CD1c-positive myeloid dendritic cell (primary cell): ENCODE measurements around the gene CEP63.

Experiments used
- DNase-seq: peaks from one replicate; pipeline ENCODE4 v3.0.0-alpha.2; 2016; ENCODE audit errors: extremely low spot score

The CEP63 gene

DNA sequence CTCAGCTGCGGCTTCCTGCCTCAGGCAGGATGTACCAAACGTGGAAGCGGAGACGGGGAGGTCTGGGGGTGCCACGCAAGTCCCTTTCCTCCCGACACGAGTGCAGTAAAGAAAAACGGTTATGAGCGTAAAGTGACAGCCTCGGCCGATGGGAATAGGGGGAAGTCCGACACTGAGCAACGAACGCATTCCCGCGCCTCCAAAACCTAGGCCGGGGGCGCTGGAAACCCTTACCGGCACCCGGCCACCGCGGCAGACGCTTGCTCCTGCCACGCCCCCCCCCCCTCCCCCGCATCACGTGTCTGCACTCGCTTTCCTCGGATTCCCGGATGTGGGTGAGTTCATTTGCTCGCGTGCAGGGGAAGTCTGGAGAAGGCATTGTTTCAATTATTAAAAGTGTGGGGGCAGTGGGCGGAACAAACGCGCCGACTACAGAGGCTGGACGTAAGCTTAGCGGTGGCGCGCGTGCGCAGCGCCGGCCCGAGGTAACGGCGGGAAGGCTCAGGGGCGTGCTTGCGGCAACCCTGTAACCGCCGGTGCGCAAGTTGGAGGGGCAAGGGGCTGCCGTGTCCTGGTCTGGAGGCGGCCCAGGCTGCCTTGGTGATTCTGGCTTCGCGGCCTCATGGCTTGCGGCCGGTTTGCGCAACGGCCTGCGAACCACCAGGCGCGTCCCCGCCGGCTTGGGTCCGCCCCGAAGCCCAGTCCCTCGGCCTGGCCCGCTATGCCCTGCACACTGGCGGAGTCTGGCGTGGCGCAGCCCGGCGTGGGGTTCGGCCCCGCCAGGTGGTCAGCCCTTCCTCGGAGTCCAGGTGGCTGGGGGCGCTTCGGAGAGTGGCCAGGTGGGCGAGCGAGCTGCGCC lies at the start of gene CEP63, which contains the start of gene ANAPC13:
Gene CEP63 (plus strand): TSS at position 340 of the 859 bp plus-strand sequence. CDS start 9,264 bp downstream, outside the sequence.
Gene ANAPC13 (minus strand): TSS at position 268 of the 859 bp plus-strand sequence. CDS start 3,081 bp downstream, outside the sequence.
- DNase-seq, result peak; percentile 98

DNA sequence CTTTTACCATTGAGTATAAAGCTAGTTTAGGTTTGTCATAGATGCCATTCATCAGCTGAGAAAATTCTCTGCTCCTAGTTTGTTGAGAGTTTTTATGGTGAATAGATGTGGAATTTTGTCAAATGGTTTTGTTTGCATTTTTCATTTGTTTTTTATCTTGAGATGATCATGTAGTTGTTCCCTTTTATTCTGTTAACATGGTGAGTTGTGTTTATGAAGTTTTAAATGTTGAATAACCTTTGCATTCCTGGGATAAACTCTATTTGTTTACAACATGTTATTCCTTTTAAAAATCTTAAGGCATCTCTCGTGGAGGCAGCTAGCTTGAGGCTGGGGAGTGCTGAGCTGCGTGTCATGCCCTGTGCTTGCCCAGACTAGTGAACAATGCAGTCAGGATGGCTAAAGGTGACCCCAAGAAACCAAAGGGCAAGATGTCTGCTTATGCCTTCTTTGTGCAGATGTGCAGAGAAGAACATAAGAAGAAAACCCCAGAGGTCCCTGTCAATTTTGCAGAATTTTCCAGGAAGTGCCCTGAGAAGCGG lies 48.6 kb upstream of the CEP63 start:
- no peak for DNase-seq

DNA sequence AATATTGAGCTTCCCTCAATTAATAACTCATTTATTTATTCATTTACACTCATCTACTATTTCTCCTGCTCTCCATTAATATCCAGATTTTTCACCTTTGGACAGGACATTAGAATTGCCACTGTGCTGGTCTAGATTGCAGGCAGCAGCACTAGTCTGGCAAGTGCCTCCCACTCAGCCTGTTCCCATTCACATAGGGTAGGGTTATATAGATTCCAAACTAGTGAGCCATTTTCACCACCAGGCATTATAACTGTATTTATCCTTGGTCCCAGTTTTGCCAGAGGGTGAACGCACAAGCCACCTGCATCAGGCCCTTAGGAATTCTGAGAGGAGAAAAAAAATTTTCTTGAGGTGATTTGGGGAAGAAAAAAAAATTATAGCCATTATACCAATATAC lies 44.5 kb upstream of the CEP63 start:
- no peak for DNase-seq

DNA sequence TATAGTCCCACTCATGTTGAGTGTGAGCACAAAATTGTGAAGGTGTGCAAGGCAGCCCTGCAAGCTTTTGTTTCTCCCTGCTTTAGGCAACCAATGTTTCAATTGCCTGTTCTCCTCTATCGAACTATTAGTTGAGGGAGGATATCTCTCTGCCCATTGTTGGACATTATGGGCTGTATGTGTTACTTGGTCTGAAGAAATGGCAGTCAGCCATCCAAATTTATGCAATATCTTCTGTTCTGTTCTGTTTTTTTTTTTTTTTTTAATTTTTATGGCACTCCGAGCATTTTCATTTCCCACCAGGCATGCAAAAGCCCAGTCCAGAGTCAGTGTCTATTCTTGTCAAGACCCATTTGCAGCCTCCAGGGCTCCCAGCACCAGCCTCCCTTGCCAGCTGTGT lies 44.0 kb upstream of the CEP63 start:
- DNase-seq, result no peak

DNA sequence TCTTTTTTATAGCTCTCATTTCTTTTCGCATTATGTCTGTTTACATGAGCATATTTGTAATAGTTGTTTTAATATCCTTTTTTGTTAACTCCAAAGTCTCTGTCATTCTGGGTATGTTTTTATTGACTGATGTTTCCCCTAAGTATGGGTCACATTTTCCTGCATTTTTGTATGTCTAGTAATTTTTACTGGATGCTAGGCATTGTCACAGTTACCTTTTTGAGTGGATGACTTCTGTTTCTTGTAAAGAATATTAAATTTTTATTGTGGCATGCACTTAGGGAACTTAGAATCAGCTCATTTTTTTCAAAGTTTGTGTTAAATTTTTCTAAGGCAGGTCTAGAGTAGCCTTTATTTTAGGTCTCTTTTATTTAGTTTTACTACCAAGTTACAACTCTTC lies 40.8 kb upstream of the CEP63 start:
- DNase-seq, result no peak

DNA sequence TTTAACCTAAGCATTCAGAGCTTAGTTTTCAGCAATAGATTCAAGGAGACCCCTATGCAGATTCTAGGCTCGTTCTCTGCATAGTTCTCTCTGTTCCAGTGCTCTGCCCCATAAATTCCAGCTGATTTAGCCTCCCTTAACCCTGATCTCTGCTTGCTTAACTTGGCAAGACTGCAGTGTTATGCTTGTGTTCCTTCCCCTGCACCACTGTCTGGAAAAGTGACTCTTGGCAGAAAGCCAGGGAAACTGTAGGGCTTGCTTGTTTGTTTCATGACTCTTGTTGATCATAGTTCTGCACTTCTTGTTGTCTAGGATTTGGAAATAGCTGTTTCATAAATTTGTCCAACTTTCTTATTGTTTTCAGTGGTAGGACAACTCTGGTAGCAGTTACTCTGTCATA lies 40.2 kb upstream of the CEP63 start:
- peak; percentile 18 for DNase-seq

DNA sequence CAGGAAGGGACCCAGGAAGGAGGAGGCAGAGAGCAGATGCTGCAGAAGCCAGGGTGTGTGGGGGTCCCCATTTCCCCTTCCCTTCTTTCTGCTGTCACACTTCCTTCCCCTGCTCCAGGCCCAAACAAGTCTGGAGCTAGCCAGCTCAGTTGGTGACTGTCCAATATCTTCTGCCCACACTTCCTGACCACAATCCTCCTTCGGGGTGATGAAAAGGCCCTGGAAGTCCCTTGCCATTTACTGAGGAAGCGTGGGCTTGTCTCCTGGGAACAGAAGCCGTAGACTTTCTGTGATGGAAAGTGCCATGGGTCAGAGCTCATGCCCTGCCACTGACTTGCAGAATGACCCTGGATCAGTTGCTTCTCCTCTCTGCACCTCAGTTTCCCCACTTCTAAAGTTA lies 39.1 kb upstream of the CEP63 start:
- DNase-seq, result peak; percentile 46

DNA sequence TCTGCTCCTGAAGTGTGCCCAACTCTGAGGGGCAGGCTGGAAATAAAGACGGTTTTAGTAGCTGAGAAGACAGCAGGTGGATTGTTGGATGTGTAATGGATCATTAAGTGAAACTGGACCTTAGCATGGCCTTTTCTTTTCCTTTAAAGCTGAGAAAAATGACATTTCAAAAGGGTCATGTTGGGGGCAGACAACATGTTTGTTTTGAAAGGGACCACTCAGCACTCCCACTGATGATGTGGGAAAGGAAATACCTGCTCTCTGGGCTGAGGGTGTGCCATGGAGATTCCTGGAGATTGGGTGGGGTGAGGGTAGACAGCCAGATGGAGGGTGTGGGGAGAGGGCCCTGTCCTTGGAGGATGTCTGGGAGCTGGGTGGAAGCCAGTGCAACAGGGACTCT lies 38.5 kb upstream of the CEP63 start:
- no peak for DNase-seq

DNA sequence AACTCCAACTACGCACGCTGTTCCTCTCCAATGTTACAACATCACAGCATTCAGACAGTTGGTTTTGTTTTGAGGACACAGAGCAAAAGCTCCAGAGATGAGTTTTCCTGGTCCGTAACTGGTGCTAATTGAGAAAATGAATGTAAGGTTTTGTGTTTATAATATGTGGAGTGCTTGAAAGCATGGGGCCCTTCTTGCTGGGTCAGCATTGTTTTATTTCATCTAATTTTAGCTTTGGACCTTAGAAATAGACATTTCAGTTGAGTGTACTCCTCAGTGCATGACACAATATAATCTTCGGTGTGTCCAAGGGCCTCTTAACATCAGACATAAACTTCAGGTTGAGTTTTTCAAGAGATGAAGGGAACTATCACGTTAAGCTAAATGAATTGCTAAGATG lies 37.2 kb upstream of the CEP63 start:
- no peak for DNase-seq

DNA sequence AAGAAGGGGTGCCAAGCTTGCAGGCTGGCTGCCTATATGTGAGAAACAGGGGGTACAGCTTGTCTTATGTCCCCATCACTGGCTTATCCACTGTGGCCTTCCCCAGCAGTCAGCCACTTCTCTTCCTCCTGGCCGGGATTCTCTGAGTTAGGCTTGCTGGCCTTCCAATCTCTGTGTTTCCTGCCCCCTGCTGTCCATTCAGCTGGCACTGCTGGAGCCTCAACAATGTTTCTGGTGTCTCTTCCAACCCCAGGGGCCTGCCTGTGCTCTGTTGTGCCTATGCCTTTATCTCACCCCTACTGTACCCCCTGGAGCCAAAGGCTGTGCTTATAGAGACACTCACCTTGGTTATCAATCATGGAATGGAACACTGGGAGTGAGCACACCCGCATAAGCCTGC lies 36.6 kb upstream of the CEP63 start:
- no peak for DNase-seq

DNA sequence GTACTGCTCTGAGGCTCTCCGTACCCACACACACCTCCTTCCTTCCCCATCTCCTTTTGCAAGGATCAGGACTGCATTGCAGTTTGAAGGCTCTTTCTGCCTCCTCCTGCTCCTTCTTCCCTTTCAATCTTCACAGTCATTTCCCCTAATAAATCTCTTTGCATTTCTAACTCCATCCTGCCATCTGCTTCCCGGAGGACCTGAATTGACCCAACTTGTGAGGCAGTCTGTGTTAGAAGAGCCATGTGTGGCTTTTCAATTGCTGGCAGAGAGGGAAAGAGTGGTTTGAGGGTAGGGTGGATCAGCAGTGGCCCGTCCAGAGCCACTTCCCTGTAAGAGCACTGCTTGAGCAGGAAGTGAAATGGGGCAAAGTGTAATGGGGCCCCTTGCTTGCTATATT lies 35.9 kb upstream of the CEP63 start:
- DNase-seq, result no peak

DNA sequence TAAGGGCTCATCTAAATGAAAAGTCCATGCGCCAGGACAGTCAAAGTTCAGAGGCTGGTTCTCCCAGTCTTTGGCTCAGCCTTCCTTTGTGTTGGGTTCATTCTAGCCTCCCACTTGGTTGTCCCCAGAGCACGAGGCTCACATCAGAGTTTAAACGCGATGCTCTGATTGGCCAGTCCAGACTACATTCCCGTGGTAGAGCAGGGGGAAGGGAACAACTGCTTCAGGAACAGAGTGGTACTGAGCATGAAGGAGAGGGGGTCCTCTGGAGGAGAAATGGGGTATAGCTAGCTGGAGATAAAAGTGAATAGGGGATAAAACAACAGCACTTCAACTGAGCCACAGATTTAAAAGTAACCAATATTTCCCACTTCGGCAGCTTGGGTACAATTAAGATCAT lies 32.2 kb upstream of the CEP63 start:
- DNase-seq, result no peak

DNA sequence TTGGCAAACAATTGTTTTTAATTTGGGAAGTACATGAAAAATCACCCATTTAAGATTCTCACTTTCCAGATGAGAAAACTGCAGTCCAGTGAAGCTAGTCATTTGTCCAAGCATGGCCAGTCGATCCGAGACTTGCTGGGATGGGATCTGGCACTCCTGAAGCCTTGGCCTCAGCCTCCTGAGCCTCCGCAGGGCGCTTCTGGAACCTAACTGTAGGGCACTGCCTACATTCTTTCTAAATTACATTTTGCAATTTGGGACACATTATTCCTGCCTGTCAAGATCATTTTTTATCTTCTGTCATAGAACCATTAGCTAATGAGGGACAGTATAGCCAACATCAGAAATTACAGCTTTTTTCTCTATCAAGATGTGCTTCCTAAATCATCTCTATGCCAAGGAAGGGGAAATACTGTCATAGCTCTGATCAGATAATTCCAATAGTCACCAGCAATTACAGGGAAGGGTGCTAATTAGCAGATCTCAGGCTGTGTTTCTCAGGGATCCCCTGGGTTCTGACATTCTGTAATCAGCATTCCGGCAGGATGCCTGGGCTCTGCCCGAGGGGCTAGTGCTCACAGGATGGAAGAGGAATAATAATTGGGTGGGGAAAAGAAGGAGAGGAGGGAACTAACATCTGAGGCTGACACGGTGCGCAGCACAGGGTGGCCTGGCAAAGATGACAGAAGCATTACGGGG lies 28.3 kb upstream of the CEP63 start:
- no peak for DNase-seq

DNA sequence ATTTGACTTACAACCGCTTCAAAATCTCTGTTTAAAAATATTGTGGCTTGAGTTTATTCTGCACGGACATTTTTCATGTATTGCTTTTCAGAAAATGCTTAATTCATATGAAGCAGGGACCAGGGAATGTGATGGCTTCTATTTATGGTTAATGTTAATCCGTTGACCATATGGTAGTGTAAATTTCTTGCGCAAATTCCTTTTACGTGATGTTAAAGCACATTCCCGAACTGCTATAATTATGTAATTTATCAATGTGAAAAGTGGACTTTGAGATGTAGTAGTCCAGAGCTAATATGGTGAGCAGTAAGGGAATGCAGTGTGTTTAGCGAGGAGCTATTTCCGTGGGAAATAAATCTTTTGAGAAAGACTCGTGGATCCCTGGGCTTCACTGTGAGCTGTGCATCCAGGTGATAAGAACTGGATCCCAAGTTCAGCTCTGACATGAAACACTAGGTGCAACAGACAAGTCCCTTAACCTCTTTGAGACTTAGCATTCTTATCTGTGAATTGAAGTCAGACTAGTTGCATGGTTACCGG lies 27.4 kb upstream of the CEP63 start:
- no peak for DNase-seq

DNA sequence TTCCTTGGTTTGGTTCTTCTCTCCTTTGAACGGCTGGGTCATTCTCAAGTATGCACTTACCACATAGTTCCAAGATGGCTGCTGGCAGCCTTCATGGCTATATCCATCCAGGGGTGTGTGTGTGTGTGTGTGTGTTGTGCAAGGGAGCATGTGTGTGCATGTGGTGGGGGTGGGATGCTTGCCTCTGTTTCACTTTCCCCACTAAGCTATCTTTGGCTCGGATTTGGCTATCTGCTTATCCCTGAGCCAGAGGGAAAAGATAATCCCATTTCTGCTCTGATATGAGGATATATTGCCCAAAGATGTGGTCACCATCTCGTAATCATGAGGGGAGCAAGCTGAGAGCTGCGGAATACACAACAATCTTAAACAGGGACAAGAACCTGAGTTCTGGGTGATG lies 26.3 kb upstream of the CEP63 start:
- DNase-seq, result no peak

DNA sequence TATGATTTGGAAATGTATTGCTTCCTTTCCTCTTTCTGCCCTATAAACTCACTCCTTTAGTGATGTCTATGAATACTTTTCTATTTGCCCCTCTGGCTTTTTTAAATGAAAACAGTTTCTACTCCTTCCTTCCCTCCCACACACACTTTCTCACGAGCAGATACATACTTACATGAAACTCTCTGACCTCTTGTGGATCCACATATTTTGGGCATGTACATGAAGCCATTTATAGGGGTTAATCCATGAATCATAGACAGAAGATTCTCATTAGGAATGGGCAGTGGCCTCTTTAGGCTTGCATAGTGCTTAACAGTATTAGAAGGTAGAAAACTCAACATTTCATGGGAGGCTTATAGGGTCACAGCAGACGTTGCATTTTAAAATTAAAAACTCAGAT lies 24.9 kb upstream of the CEP63 start:
- DNase-seq, result no peak

DNA sequence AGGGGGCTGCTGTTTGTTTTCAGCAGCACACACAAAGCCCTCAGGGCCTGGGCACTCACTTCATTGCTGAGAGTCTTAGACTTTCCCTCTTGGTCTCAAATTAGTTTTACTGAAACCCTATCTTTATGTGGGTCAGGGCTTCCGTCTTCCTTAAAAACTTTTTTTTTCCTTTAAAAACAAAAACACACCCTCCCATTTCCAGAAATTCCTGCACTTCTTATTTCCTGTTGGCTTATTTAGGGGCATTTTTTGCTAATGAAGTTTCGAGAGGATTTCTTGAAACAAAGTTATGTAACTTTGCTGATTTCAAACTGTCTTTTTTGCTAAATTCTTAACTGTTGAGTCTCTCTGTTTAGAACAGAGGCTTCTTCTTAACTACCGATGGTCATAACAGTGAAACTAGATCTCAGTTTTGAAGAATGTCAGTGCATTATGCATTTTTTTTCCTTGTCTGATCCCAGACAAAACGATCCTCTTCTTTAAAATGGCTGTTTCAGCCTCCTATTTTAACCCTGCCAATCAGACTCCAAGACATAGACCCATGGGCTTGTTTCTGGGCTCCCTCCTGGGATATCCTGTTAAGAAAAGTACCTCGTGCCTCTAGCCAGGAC lies 23.4 kb upstream of the CEP63 start:
- no peak for DNase-seq

DNA sequence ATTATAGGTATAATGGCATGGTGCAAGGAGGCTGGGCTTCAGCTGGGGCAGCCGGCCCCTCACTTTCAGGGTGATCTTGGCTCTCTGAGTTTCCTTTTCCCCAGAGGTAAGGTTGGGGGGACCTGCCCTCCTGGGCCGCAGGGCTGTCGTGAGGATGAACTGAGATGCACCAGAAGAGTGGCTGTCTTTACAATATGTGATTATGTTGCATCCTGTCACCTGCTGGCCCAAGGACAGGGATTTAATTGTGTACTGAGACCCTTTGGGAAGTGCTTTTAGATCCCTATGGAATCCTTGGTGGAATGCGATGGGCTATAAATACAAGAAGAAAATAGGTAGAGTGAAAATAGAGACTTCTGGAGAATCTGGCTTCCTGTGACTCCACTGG lies 22.2 kb upstream of the CEP63 start:
- no peak for DNase-seq

DNA sequence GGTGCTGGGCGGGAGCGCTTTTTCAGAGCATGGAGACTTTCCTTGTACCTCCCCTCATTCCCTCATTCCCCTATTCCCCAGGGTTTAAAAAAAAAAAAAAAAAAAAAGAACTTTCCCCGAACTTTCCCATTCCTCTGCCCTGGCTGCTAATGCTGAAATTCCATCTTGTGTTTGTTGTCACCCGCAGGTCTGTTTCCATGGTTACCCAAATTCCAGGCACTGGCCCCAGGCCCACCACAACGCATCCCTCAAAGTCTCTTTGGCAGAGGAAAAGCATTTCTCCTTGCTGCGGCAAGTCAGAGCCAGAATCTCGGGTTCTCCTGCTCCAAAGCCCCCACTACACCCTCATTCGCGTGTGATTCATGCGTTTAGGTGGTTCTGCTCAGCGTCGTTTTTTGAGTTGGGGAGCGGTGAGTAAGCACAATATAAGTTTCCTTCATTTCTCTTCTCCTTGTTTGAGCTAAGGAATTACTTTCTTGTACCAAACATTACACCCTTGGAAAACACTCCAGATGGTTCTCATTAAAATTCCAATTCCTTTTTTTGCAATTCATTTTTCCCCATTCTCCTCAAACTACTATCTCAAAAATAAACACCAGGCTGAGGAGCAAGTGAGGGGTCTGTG lies 21.7 kb upstream of the CEP63 start:
- no peak for DNase-seq

DNA sequence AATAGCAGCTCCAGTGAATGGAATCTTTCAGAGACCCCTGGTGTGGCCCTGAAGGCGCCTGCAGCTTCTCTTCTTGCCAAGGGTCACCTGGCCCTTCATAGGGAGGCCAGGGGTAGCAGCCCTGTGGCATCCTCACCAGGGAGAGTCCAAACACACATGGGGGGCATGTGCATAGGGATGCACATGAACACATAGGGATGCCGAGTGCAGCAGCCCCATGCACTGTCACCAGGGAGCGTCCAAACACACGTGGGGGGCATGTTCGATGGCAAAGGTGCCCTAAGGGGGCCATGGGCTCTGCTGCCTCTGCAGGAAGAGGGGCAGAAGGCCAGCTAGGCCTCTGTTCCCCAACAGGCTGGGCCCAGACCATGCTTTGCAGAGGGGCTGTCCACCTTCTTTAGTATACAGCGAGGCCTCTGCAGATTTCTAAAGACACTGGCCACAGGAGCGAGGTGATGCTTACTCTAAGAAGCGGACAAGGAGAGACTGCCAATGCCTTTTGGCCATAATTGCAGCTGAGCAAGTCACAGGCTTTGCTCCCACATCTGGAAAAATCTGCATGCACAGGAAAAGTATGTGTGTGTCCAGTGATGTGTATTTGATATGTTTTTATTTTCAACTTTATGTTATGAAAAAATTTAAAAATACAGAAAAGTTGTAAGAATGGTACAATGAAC lies 21.0 kb upstream of the CEP63 start:
- DNase-seq, result no peak

DNA sequence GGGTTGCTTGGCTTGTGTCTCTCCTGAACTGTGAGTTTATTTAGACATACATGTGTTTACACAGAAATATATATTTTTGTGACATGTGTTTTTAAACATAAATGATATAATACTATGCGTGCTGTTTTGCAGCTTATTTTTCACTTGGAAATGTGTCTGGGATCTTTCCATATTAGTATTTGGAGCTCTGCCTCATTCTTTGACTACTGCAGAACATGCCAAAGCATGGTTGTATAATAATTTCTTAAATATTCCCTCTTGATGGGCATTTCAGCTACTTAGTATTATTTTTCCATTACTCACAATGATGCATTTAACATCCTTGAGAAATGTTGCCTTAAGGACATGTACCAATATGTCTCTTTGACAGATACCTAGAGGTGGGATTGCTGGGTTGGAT lies 19.5 kb upstream of the CEP63 start:
- DNase-seq, result no peak
